AG09309 (cell line): ENCODE measurements around the gene SEZ6L.

ENCODE experiments used
- DNase-seq: peaks from one replicate; pipeline ENCODE4 v3.0.0-alpha.2; 2010; ENCODE audit warnings: low read depth
- H3K4me3 ChIP-seq: 2 replicates; pipeline ENCODE4 v1.5.1; 2011; ENCODE audit warnings: mild to moderate bottlenecking, low read depth, low read length, moderate library complexity; ENCODE audit not compliant: control insufficient read depth
- CTCF ChIP-seq: IDR thresholded peaks from 2 replicates; pipeline ENCODE4 v1.5.1; 2011; ENCODE audit warnings: mild to moderate bottlenecking, low read depth, low read length, inconsistent platforms; ENCODE audit not compliant: insufficient read depth, control insufficient read depth; ENCODE audit errors: missing control alignments

SEZ6L gene

GRCh38 chr22:26169315-26170111 lies at the start of gene SEZ6L:
TSS of gene SEZ6L (plus strand) at chr22:26169462. CDS start at chr22:26169670, 208 bp downstream.
- no peak within 1 kb of the TSS for H3K4me3 ChIP-seq
- DNase-seq: no peak
- TF ChIP-seq CTCF: no peak

DNA sequence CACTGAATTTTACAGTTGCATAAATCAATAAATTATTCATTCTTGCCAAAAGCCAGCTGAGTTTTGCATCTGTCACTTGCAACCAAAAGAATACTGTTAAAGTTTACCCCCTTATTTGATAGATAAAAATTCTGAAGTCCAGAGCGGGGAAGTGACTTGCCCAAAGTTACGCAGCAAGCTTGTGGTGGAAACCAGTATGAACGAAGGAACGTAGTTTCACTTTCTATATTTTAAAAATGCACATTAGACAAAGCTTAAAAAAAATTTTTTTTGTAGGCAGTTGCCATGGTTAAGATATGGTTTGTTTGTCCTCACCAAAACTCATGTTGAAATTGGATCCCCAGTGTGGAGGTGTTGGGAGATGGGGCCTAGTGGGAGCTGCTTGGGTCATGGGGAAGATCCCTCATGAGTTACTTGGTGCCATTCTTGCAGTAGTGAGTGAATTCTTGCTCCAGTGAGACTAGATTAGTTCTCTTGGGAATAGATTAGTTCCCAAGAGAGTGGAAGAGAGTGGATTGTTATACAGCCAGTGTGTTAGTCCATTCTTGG lies 46.3 kb upstream of the SEZ6L start:
- DNase-seq: no peak
- H3K4me3 ChIP-seq: no peak overlapping the region
- no peak for TF ChIP-seq CTCF

GRCh38 chr22:26124991-26125725 lies 44.1 kb upstream of the SEZ6L start:
- H3K4me3 ChIP-seq: no peak overlapping the region
- no peak for TF ChIP-seq CTCF
- DNase-seq: no peak

GRCh38 chr22:26127126-26127525 lies 42.1 kb upstream of the SEZ6L start:
- no peak overlapping the region for H3K4me3 ChIP-seq
- DNase-seq: no peak
- TF ChIP-seq CTCF: no peak

DNA sequence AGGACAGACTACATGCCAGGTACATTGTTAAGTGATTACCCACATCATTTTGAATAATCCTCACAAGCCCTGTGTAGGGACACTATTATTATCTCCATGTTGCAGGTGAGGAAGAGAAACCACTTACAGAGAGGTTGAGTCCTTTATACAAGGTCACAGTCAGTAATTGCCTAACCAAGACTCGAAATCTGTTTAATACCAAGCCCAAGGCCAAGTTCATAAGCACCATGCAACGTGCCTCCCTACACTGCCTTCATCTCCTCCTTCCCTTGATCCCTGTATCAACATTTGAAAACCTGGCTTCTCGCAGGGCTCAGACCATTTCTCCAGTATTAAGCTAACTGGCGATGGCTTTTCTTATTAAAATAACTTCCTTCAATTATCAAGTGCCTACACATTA lies 41.7 kb upstream of the SEZ6L start:
- no peak for TF ChIP-seq CTCF
- H3K4me3 ChIP-seq: no peak overlapping the region
- no peak for DNase-seq

GRCh38 chr22:26131589-26132154 lies 37.6 kb upstream of the SEZ6L start:
- H3K4me3 ChIP-seq: no peak overlapping the region
- no peak for DNase-seq
- TF ChIP-seq CTCF: no peak
